Neural cell (in vitro differentiated cells): ENCODE data around the gene LPAR1. TPM values are rescaled to one million over a fixed set of nuclear protein-coding genes. Genes with fewer than 3 reads are reported as not detected.

ENCODE experiments used
- polyA plus RNA-seq: library from polyadenylated mRNA; depleted of rRNA; stranded (reverse); fragments of >200 nt; gene quantifications from 2 replicates; pipeline ENCODE4 v1.2.3, GENCODE V29; 2014
- small RNA-seq, 3 experiments: library from RNA; depleted of rRNA; stranded (forward); fragments of <200 nt; gene quantifications; one replicate each; pipeline ENCODE3, GENCODE V24; 2012

LPAR1 gene
- polyA plus RNA-seq, 1 donor from 2014 or later: 0.54 TPM

Small RNA genes lying within 50 kb of the gene (small RNA-seq; reads per million reads assigned to genes)
- 0 to 1.2 (median 0) reads per million in 3 experiments for gene RF00019
- gene RNU6-432P: 0 reads per million in 3 experiments
